PC-3 (cell line): ENCODE data around the gene DCHS1. TPM values are rescaled to one million over a fixed set of nuclear protein-coding genes. Genes with fewer than 3 reads are reported as not detected.

Experiments
- ATAC-seq: fragments of 200-7000 bp; cut with Tn5 transposase; 2 replicates; pipeline ENCODE4 v1.9.1; 2020; ENCODE audit warnings: mild to moderate bottlenecking, moderate library complexity
- BruUV-seq: library from RNA; stranded (reverse); fragments of 400-500 nt; replicated peaks from 2 replicates; lab custom pipeline; 2021; lab: Mats Ljungman, UMichigan
- CTCF ChIA-PET: fragments of 300-600 bp; sonication (Branson Sonifier 250); formaldehyde crosslinking; loops from one replicate; lab custom pipeline; 2022; ENCODE audit warnings: antibody characterized with exemption; lab: Charles Lee
- POLR2A ChIA-PET: fragments of 300-600 bp; sonication (Branson Sonifier 250); formaldehyde crosslinking; loops from one replicate; lab custom pipeline; 2022; ENCODE audit warnings: antibody characterized with exemption; ENCODE audit not compliant: unreplicated experiment; lab: Charles Lee
- DNase-seq: peaks from one replicate; pipeline ENCODE4 v3.0.0-alpha.2; 2015
- H2AFZ ChIP-seq: fragments of 300-600 bp; sonication (generic); 2 replicates; pipeline ENCODE4 v1.6.0; 2016; ENCODE audit warnings: antibody characterized with exemption, low read length
- H3F3A ChIP-seq: fragments of 300-600 bp; sonication (generic); one replicate; pipeline ENCODE4 v1.6.0; 2017; ENCODE audit warnings: antibody characterized with exemption, low read length, control low read depth, mild to moderate bottlenecking; ENCODE audit not compliant: unreplicated experiment
- H3K27ac ChIP-seq: fragments of 300-600 bp; sonication (generic); 2 replicates; pipeline ENCODE4 v1.5.1; 2016; ENCODE audit warnings: mild to moderate bottlenecking, low read length
- H3K27me3 ChIP-seq: fragments of 300-600 bp; sonication (generic); 2 replicates; pipeline ENCODE4 v1.6.1; 2016; ENCODE audit warnings: low read length, mixed read lengths
- H3K36me3 ChIP-seq: fragments of 300-600 bp; sonication (generic); 2 replicates; pipeline ENCODE4 v1.6.1; 2016; ENCODE audit warnings: low read depth, mixed run types, low read length, mixed read lengths
- H3K4me1 ChIP-seq: fragments of 300-600 bp; sonication (generic); 2 replicates; pipeline ENCODE4 v1.5.1; 2016; ENCODE audit warnings: low read length; ENCODE audit not compliant: insufficient read depth
- H3K4me2 ChIP-seq: fragments of 300-600 bp; sonication (generic); 2 replicates; pipeline ENCODE4 v1.6.0; 2016; ENCODE audit warnings: low read length
- H3K4me3 ChIP-seq: fragments of 300-600 bp; sonication (generic); 2 replicates; pipeline ENCODE4 v1.5.1; 2016; ENCODE audit warnings: mild to moderate bottlenecking, low read length, mixed read lengths
- H3K79me2 ChIP-seq: fragments of 300-600 bp; sonication (generic); 2 replicates; pipeline ENCODE4 v1.6.1; 2017; ENCODE audit warnings: low read length, mixed read lengths
- H3K9ac ChIP-seq: fragments of 300-600 bp; sonication (generic); 2 replicates; pipeline ENCODE4 v1.6.0; 2016; ENCODE audit warnings: mild to moderate bottlenecking, low read length
- H3K9me2 ChIP-seq: fragments of 300-600 bp; sonication (generic); replicated peaks from 2 replicates; pipeline ENCODE4 v1.6.1; 2016; ENCODE audit warnings: mixed run types, low read length, mixed read lengths
- H3K9me3 ChIP-seq: fragments of 300-600 bp; sonication (generic); 2 replicates; pipeline ENCODE4 v1.6.1; 2016; ENCODE audit warnings: low read length, mixed read lengths
- H4K20me1 ChIP-seq: fragments of 300-600 bp; sonication (generic); 2 replicates; pipeline ENCODE4 v1.6.1; 2016; ENCODE audit warnings: low read length, mixed read lengths
- CTCF ChIP-seq: fragments of 300-600 bp; sonication (generic); conservative IDR thresholded peaks from 2 replicates; pipeline ENCODE4 v1.5.1; 2017; ENCODE audit warnings: antibody characterized with exemption, low read depth, mild to moderate bottlenecking, low read length
- EZH2 ChIP-seq: fragments of 300-600 bp; sonication (generic); IDR thresholded peaks from one replicate; pipeline ENCODE4 v1.6.1; 2017; ENCODE audit warnings: antibody characterized with exemption, mild to moderate bottlenecking, low read length; ENCODE audit not compliant: unreplicated experiment
- EZH2phosphoT487 ChIP-seq: fragments of 300-600 bp; sonication (generic); IDR thresholded peaks from 2 replicates; pipeline ENCODE4 v1.6.1; 2018; ENCODE audit warnings: mild to moderate bottlenecking, antibody characterized with exemption, low read length, borderline replicate concordance
- intact Hi-C: fragments of 100-400 bp; cut with micrococcal nuclease; formaldehyde crosslinking; loops from 2 replicates; pipeline ENCODE4 v1.9.0; 2023
- total RNA-seq: library from RNA; depleted of rRNA; stranded (reverse); fragments of >200 nt; gene quantifications from 2 replicates; pipeline ENCODE4 v1.2.3, GENCODE V29; 2014

The DCHS1 gene
- total RNA-seq, 1 experiment from 2014 or later: under 0.01 TPM

- H3K4me1 ChIP-seq: peaks cover 38% of the 10 kb centered on the region
- BruUV-seq: no TSS peak
Observed at GRCh38 chr11:6603287-6604080, 52.1 kb downstream of the DCHS1 start, which contains the start of the genes ILK and RRP8. ILK (plus strand) TSS chr11:6603774; CDS start chr11:6604272, 498 bp downstream. RRP8 (minus strand) TSS chr11:6603616; CDS start chr11:6603502, 114 bp downstream.

GRCh38 chr11:6602096-6602940, 53.3 kb downstream of the DCHS1 start:
- peaks cover 26% of the 10 kb centered on the region; the same call in 1 of the 2 replicates for H3K36me3 ChIP-seq
- no peak overlapping the region for H3K27ac ChIP-seq
- ATAC-seq (no peak), DNase-seq (no peak)
- no TSS peak for BruUV-seq
- peaks cover 75% of the 10 kb centered on the region for H3K79me2 ChIP-seq
- H3K9ac ChIP-seq: peak overlapping the region; percentile 93
- peaks cover 5% of the 10 kb centered on the region for H3F3A ChIP-seq
- H3K9me2 ChIP-seq: no peaks in the 10 kb centered on the region
- intact Hi-C loops: loop anchor here (5.0 to 10.0 kb wide), 3 partner anchors 70 to 228 kb away; partner anchors contain the start of genes ARFIP2 and TIMM10B
- TF ChIP-seq CTCF (no peak), EZH2phosphoT487 (no peak), EZH2 (no peak)
- H2AFZ ChIP-seq: no peak overlapping the region
- no peaks in the 10 kb centered on the region for H3K9me3 ChIP-seq
- ChIA-PET POLR2A (no interaction called here), CTCF (interaction anchor here (0.7 kb wide), 2 partner anchors 15 to 104 kb away, joined by 3 to 10 read pairs; no protein-coding TSS in a partner anchor)
- peak overlapping the region; percentile 97 for H3K4me2 ChIP-seq
- H3K4me1 ChIP-seq: peaks cover 34% of the 10 kb centered on the region
- no peaks in the 10 kb centered on the region for H4K20me1 ChIP-seq
- H3K4me3 ChIP-seq: peak overlapping the region; percentile 93
- H3K27me3 ChIP-seq: no peaks in the 10 kb centered on the region

More at GRCh38 chr11:6603287-6604080, 52.1 kb downstream of the DCHS1 start, which contains the start of the genes ILK and RRP8:
- no peaks in the 10 kb centered on the region for H4K20me1 ChIP-seq
- DNase-seq (peak; percentile 89), ATAC-seq (peak; percentile 80)
- CTCF ChIA-PET: interaction anchor here (0.6 to 1.0 kb wide), 4 partner anchors 14 to 103 kb away, joined by 3 to 10 read pairs (median 4); partner anchors contain the start of gene MRPL17
- peaks cover 5% of the 10 kb centered on the region for H3F3A ChIP-seq
- peak within 1 kb of the TSS; percentile 93 for H3K4me3 ChIP-seq
- H3K27ac ChIP-seq: 0 out of 2 replicates have a peak within 1 kb of the TSS, but pooled peaks have one; percentile 5
- H3K27me3 ChIP-seq: no peaks in the 10 kb centered on the region
- peak within 1 kb of the TSS; percentile 97 for H3K4me2 ChIP-seq
- intact Hi-C loops: loop anchor here (1.0 to 10.0 kb wide), 6 partner anchors 9 to 229 kb away; partner anchors contain the start of genes ARFIP2, MRPL17, TAF10 and TIMM10B
- H3K9me2 ChIP-seq: no peaks in the 10 kb centered on the region
- peak within 1 kb of the TSS; percentile 85 for H2AFZ ChIP-seq
- TF ChIP-seq EZH2 (no peak), EZH2phosphoT487 (no peak), CTCF (no peak)
- peak within 1 kb of the TSS; percentile 93 for H3K9ac ChIP-seq
- H3K79me2 ChIP-seq: peaks cover 83% of the 10 kb centered on the region
- H3K36me3 ChIP-seq: peaks cover 29% of the 10 kb centered on the region; the same call in 1 of the 2 replicates
- H3K9me3 ChIP-seq: no peaks in the 10 kb centered on the region
- POLR2A ChIA-PET: interaction anchor here (0.6 kb wide), 1 partner anchor 99 kb away, joined by 3 read pairs; no protein-coding TSS in a partner anchor
